ENCODE measurements around the gene CNIH3. TPM values are rescaled to one million over a fixed set of nuclear protein-coding genes. Genes with fewer than 3 reads are reported as not detected.
A peak's percentile ranks its signal among the peaks of the same experiment; 100 is the strongest.

Gene CNIH3
- total and polyA plus RNA-seq, 9 donors, result 2.1 to 4.7 (median 2.9) TPM

GRCh38 chr1:224749916-224750315 lies 133.8 kb downstream of the CNIH3 start:
- Histone ChIP-seq H3K4me3 (ENCODE audit: low read length) (no peak overlapping the region), H3K27ac (ENCODE audit: low read length) (no peak overlapping the region), H3K4me1 (ENCODE audit: control insufficient read depth, insufficient read depth, low read length) (peaks cover 6% of the 10 kb centered on the region), H3K9me3 (replicated peaks; ENCODE audit: control insufficient read depth, low read depth, low read length) (no peaks in the 10 kb centered on the region), H3K36me3 (ENCODE audit: control insufficient read depth, insufficient read depth, low read length) (no peaks in the 10 kb centered on the region), H3K27me3 (ENCODE audit: control insufficient read depth, insufficient read depth, low read length) (no peaks in the 10 kb centered on the region)
- WGBS (ENCODE audit: insufficient coverage), result 84% methylated on average over 2 of the region's 4 CpGs
- DNase-seq, result no peak

DNA sequence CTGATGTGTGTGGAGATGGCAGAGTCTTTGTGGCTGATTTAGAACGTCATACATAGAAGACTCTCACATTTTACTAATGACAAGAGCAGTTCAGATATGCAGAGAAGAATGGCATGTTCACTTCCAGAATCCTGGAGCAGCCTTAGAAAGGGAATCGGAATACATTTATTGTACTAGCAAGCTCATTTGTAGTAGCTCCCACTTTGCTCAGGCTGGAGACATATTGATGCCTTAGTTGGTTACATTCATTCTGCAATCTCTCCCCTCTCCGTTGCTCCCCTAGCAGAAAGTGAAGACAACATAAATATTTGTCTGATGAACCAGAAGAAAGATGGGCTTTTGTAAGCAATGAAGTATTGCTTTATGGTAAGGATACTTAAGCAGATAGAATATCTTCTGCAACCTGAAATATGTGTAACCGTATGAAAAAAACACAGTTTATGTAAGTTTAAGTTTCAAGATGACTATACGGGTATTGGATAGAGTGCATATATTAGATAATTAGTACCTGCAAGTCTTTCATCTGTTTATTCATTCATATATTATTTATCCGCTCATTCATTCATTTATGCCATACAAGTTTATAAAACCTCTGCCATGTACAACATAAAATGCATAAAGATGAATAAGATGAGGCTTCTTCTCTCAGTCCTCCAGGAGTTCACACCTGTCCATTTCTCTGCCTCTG lies 135.7 kb downstream of the CNIH3 start:
- 80% methylated on average over 1 of the region's 6 CpGs for WGBS (ENCODE audit: insufficient coverage)
- H3K27ac ChIP-seq (ENCODE audit: low read length), result no peak overlapping the region
- H3K27me3 ChIP-seq (ENCODE audit: control insufficient read depth, insufficient read depth, low read length), result no peaks in the 10 kb centered on the region
- no peak for DNase-seq
- no peak overlapping the region for H3K4me3 ChIP-seq (ENCODE audit: low read length)
- no peaks in the 10 kb centered on the region for H3K36me3 ChIP-seq (ENCODE audit: control insufficient read depth, insufficient read depth, low read length)
- H3K4me1 ChIP-seq (ENCODE audit: control insufficient read depth, insufficient read depth, low read length), result peaks cover 3% of the 10 kb centered on the region
- no peaks in the 10 kb centered on the region for H3K9me3 ChIP-seq (replicated peaks; ENCODE audit: control insufficient read depth, low read depth, low read length)

- no peaks in the 10 kb centered on the region for H3K4me1 ChIP-seq (ENCODE audit: control insufficient read depth, insufficient read depth, low read length)
- H3K9me3 ChIP-seq (replicated peaks; ENCODE audit: control insufficient read depth, low read depth, low read length), result no peaks in the 10 kb centered on the region
- no peak overlapping the region for H3K27ac ChIP-seq (ENCODE audit: low read length)
- H3K4me3 ChIP-seq (ENCODE audit: low read length), result no peak overlapping the region
- H3K36me3 ChIP-seq (ENCODE audit: control insufficient read depth, insufficient read depth, low read length), result no peaks in the 10 kb centered on the region
- WGBS (ENCODE audit: insufficient coverage), result 83% methylated on average over 1 of the region's 1 CpG
- no peak for DNase-seq
- no peaks in the 10 kb centered on the region for H3K27me3 ChIP-seq (ENCODE audit: control insufficient read depth, insufficient read depth, low read length)
Measured at GRCh38 chr1:224753491-224753890, 137.4 kb downstream of the CNIH3 start.

DNA sequence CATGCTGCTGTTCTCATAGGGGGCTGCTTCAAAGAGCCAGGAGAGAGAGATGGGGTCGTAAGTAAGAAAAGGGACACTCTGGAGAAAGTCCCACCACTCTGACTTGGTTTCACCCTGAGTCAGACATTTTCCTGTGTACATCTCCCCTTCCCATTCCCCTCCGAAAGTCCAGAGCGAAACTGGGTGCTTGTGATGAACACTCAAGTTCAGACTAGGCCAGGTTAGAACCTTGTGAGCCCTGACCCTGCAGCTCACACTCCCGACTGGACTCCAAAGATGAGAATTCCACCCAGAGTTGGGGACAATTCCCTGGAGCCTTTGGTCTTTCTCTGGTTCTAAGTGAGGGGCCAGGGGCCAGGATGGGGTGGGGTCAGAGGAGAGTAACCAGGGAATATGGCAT lies 139.5 kb downstream of the CNIH3 start:
- DNase-seq, result no peak
- H3K4me3 ChIP-seq (ENCODE audit: low read length), result no peak overlapping the region
- H3K9me3 ChIP-seq (replicated peaks; ENCODE audit: control insufficient read depth, low read depth, low read length), result no peaks in the 10 kb centered on the region
- 67% methylated on average over 2 of the region's 4 CpGs for WGBS (ENCODE audit: insufficient coverage)
- no peak overlapping the region for H3K27ac ChIP-seq (ENCODE audit: low read length)
- H3K4me1 ChIP-seq (ENCODE audit: control insufficient read depth, insufficient read depth, low read length), result no peaks in the 10 kb centered on the region
- no peaks in the 10 kb centered on the region for H3K36me3 ChIP-seq (ENCODE audit: control insufficient read depth, insufficient read depth, low read length)
- H3K27me3 ChIP-seq (ENCODE audit: control insufficient read depth, insufficient read depth, low read length), result no peaks in the 10 kb centered on the region

DNA sequence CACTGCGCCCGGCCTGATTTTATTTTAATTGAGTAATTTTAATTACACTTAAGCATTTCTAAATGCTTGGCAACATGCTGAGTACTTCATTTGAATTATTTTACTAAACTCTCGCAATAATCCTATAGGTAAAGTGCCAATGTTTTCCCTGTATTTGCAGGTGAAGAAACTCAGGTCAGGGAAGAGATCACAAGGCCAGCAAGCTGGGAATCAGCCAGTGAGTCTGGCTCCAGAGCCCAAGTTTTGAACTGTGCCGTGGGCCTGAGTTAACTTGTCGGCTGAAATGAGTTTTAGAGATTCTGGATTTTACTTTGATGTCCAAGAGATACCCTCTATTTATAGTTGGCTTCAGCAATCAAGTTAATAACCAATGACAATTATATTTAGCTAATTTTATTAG lies 141.4 kb downstream of the CNIH3 start:
- no peaks in the 10 kb centered on the region for H3K4me1 ChIP-seq (ENCODE audit: control insufficient read depth, insufficient read depth, low read length)
- no peak overlapping the region for H3K27ac ChIP-seq (ENCODE audit: low read length)
- no peak overlapping the region for H3K4me3 ChIP-seq (ENCODE audit: low read length)
- H3K27me3 ChIP-seq (ENCODE audit: control insufficient read depth, insufficient read depth, low read length), result no peaks in the 10 kb centered on the region
- no peak for DNase-seq
- H3K9me3 ChIP-seq (replicated peaks; ENCODE audit: control insufficient read depth, low read depth, low read length), result no peaks in the 10 kb centered on the region
- no CpG with 5 or more reads among the region's 5 CpGs for WGBS (ENCODE audit: insufficient coverage)
- no peaks in the 10 kb centered on the region for H3K36me3 ChIP-seq (ENCODE audit: control insufficient read depth, insufficient read depth, low read length)

DNA sequence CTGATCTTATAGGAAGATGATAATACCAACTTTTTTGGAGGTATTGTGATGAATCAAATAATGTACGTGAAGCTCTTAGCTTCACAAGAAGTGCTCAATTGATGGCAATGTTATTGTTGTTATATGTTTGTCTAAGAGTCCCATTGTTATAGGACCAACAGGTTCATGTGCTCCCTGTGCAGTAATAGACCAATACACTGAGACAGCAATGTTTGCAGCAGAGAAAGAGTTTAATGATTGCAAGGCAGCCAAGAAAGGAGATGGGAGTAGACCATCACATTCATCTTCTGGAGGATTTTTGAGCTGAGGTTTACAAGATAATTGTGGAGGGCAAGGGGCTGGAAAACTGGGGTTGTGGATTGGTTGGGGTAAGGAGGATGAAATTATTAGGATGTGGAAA lies 143.0 kb downstream of the CNIH3 start:
- no peaks in the 10 kb centered on the region for H3K36me3 ChIP-seq (ENCODE audit: control insufficient read depth, insufficient read depth, low read length)
- H3K27ac ChIP-seq (ENCODE audit: low read length), result no peak overlapping the region
- no peaks in the 10 kb centered on the region for H3K4me1 ChIP-seq (ENCODE audit: control insufficient read depth, insufficient read depth, low read length)
- H3K9me3 ChIP-seq (replicated peaks; ENCODE audit: control insufficient read depth, low read depth, low read length), result no peaks in the 10 kb centered on the region
- no peak overlapping the region for H3K4me3 ChIP-seq (ENCODE audit: low read length)
- no peak for DNase-seq
- no peaks in the 10 kb centered on the region for H3K27me3 ChIP-seq (ENCODE audit: control insufficient read depth, insufficient read depth, low read length)
- 86% methylated on average over 1 of the region's 1 CpG for WGBS (ENCODE audit: insufficient coverage)

GRCh38 chr1:224759681-224760091 lies 143.6 kb downstream of the CNIH3 start:
- DNase-seq, result peak; percentile 18
- Histone ChIP-seq H3K4me1 (ENCODE audit: control insufficient read depth, insufficient read depth, low read length) (no peaks in the 10 kb centered on the region), H3K36me3 (ENCODE audit: control insufficient read depth, insufficient read depth, low read length) (no peaks in the 10 kb centered on the region), H3K27me3 (ENCODE audit: control insufficient read depth, insufficient read depth, low read length) (no peaks in the 10 kb centered on the region), H3K9me3 (replicated peaks; ENCODE audit: control insufficient read depth, low read depth, low read length) (no peaks in the 10 kb centered on the region), H3K27ac (ENCODE audit: low read length) (no peak overlapping the region), H3K4me3 (ENCODE audit: low read length) (no peak overlapping the region)

GRCh38 chr1:224760163-224760562 lies 144.0 kb downstream of the CNIH3 start:
- Histone ChIP-seq H3K27me3 (ENCODE audit: control insufficient read depth, insufficient read depth, low read length) (no peaks in the 10 kb centered on the region), H3K4me3 (ENCODE audit: low read length) (no peak overlapping the region), H3K9me3 (replicated peaks; ENCODE audit: control insufficient read depth, low read depth, low read length) (no peaks in the 10 kb centered on the region), H3K27ac (ENCODE audit: low read length) (no peak overlapping the region), H3K36me3 (ENCODE audit: control insufficient read depth, insufficient read depth, low read length) (no peaks in the 10 kb centered on the region), H3K4me1 (ENCODE audit: control insufficient read depth, insufficient read depth, low read length) (no peaks in the 10 kb centered on the region)
- no peak for DNase-seq
- 88% methylated on average over 1 of the region's 2 CpGs for WGBS (ENCODE audit: insufficient coverage)

GRCh38 chr1:224761245-224761644 lies 145.1 kb downstream of the CNIH3 start:
- Histone ChIP-seq H3K4me3 (ENCODE audit: low read length) (no peak overlapping the region), H3K36me3 (ENCODE audit: control insufficient read depth, insufficient read depth, low read length) (no peaks in the 10 kb centered on the region), H3K4me1 (ENCODE audit: control insufficient read depth, insufficient read depth, low read length) (no peaks in the 10 kb centered on the region), H3K27me3 (ENCODE audit: control insufficient read depth, insufficient read depth, low read length) (peaks cover under 1% of the 10 kb centered on the region), H3K27ac (ENCODE audit: low read length) (no peak overlapping the region), H3K9me3 (replicated peaks; ENCODE audit: control insufficient read depth, low read depth, low read length) (no peaks in the 10 kb centered on the region)
- DNase-seq, result no peak
- WGBS (ENCODE audit: insufficient coverage), result 80% methylated on average over 1 of the region's 1 CpG

- Histone ChIP-seq H3K27ac (ENCODE audit: low read length) (no peak overlapping the region), H3K9me3 (replicated peaks; ENCODE audit: control insufficient read depth, low read depth, low read length) (no peaks in the 10 kb centered on the region), H3K4me3 (ENCODE audit: low read length) (no peak overlapping the region), H3K27me3 (ENCODE audit: control insufficient read depth, insufficient read depth, low read length) (peaks cover 2% of the 10 kb centered on the region), H3K36me3 (ENCODE audit: control insufficient read depth, insufficient read depth, low read length) (no peaks in the 10 kb centered on the region), H3K4me1 (ENCODE audit: control insufficient read depth, insufficient read depth, low read length) (no peaks in the 10 kb centered on the region)
- WGBS (ENCODE audit: insufficient coverage), result no CpG with 5 or more reads among the region's 2 CpGs
- DNase-seq, result no peak
Measured at GRCh38 chr1:224762046-224762445, 145.9 kb downstream of the CNIH3 start.

DNA sequence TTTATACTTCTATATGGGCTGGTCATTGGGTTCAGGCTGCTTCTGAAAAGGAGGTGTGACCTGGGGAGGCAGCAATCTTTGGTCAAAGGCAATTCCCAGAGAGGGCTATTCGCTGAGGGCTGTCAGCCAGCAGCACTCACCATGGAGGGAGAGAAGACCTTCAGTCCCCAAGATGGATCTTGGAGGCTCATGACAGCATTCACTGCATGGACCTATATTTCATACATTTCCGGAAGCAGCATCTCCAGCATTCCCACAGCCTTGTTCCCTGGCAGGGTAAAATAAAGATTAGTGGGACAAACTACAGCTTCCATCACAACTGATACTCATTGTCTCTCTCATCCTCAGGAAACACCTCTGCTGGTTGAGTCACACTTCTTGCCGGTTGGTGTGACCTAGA lies 146.6 kb downstream of the CNIH3 start:
- Histone ChIP-seq H3K4me3 (ENCODE audit: low read length) (no peak overlapping the region), H3K4me1 (ENCODE audit: control insufficient read depth, insufficient read depth, low read length) (no peaks in the 10 kb centered on the region), H3K27me3 (ENCODE audit: control insufficient read depth, insufficient read depth, low read length) (peaks cover 2% of the 10 kb centered on the region), H3K9me3 (replicated peaks; ENCODE audit: control insufficient read depth, low read depth, low read length) (no peaks in the 10 kb centered on the region), H3K36me3 (ENCODE audit: control insufficient read depth, insufficient read depth, low read length) (no peaks in the 10 kb centered on the region), H3K27ac (ENCODE audit: low read length) (no peak overlapping the region)
- DNase-seq, result no peak
- 90% methylated on average over 1 of the region's 3 CpGs for WGBS (ENCODE audit: insufficient coverage)
